NCI-H2107 (cell line): ENCODE data around the gene ZNF736.
"Not testable (repeated sequence)": the region's sequence is repeated elsewhere in the genome, so short reads cannot be mapped to it uniquely, and the experiment has no call there.

ENCODE experiments used
- DNase-seq: peaks from one replicate; lab custom pipeline; 2025; lab: John Stamatoyannopoulos, UW

ZNF736 gene

DNA sequence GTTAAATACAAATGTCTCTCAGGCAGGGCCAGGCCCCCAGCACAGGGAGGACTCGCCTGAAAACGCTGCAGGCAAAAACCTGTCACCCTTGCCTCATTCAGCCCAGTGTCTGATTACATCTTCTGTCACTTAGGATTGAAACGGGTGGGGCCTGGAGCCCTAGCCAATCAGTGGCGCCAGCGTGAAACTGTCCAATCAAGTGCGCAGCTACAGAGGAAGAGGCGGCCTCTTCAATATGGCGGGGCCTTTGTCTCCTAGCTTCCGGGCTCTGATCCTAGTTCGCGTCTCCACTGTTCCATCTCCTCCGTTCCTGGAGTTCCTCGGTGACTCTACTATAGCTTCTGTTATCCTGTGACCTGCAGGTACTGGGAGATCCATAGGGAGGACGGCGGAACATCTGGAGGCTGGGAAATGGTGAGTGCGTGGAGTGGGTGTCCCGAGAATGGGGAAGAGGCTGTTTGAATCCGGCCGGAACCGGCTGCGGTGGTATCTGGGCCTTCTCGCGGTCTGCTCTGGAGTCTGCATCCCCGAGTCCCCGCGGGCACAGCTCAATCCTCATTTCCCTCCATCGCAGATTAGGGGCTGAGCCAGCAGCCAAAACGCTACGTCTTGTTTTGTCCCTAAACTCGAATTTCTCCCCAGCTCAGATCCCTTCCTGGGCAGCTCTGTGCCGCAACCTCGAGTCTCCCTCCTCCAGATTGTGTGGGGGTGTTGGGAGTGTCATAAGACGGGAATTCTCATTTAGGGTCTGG lies at the start of gene ZNF736:
ZNF736 (plus strand) TSS at position 222 of the 752 bp plus-strand sequence; CDS start at position 412, 190 bp downstream.
- DNase-seq: peak; percentile 94

DNA sequence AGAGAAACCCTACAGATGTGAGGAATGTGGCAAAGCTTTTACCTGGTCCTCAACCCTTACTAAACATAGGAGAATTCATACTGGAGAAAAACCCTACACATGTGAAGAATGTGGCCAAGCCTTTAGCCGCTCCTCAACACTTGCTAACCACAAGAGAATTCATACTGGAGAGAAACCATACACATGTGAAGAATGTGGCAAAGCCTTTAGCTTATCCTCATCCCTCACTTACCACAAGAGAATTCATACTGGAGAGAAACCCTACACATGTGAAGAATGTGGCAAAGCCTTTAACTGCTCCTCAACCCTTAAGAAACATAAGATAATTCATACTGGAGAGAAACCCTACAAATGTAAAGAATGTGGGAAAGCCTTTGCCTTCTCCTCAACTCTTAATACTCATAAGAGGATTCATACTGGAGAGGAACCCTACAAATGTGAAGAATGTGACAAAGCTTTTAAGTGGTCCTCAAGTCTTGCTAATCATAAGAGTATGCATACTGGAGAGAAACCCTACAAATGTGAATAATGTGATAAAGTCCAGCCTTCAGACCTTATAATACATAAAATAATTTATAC lies 47.3 kb upstream of the ZNF736 start:
- no peak for DNase-seq

- no peak for DNase-seq
Observed at GRCh38 chr7:64277630-64278029, 36.1 kb upstream of the ZNF736 start.

DNA sequence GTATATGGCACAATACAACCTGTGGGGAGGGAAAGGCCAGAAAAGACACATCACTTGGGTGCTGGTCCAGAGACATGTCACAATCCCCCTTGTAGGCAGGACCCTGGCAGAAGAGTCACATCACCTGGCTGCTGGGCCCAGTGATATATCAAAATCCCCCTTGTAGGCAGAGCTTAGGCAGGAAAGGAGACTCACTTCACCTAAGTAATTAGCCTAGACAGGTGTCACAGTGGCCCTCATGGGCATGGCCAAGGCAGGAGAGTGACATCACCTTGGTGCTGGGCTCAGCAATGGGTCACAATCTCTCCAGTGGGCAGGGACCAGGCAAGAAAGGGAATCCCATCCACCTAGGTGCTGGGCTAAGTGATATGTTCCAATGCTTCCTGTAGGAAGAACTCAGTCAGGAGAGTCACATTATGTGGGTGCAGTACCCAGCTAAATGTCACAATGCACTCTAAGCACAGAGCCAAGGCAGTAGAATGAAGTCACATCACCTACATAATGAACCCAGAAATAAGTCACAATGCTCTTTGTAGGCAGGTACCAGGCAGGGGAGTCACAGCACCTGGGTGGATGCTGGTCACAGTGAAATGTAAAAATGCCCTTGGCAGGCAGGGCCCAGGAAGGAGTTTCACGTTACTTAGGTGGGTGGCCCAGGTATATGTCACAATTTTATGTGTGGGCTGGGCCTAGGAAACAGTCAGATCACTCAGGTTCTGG lies 18.9 kb upstream of the ZNF736 start:
- DNase-seq: no peak

DNA sequence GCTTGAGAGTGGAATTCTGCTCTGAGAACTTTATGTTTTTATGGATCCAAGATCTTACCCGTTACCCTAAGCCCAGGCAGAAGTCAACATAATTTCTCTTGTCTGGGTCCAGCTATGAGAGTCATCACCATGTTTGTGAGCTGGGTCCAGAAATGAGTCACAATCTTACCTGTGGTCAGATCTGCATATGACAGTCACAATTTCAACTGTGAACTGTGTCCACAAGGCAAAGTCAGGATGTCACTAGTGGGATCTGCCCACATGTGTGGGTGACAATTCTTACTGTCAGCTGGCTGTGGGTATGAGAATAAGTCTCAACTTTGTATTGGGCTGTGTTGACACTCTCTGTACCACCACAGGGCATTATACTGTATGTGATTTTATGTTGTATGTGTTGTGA lies 16.3 kb upstream of the ZNF736 start:
- DNase-seq: not testable (repeated sequence)

- no peak for DNase-seq
Observed at GRCh38 chr7:64300641-64301405, 12.9 kb upstream of the ZNF736 start.

GRCh38 chr7:64307254-64308015 lies 6.3 kb upstream of the ZNF736 start:
- peak; percentile 93 for DNase-seq

GRCh38 chr7:64308016-64308270 lies 5.8 kb upstream of the ZNF736 start:
- DNase-seq: no peak

DNA sequence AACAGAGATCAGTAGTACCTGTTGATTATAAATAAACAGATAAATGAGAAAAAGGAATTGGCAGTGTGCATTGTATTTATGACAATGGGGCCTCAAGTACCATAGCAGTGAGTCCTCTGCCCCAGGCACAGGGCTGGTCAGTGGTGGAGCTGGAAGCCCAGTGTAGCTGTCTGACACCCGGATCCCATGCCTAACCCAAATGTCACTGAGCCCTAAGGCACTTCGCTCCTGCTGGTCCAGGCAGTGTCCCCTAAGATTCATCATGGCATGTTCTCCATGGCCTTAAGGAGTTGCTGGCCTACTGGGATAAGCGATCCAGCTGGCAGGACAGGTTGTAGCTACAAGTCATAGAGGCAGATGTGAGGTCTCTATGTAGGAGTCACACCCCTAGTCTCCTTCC lies 3.3 kb upstream of the ZNF736 start:
- DNase-seq: no peak

- DNase-seq: no peak
Observed at GRCh38 chr7:64312826-64313225, 935 bp upstream of the ZNF736 start.

GRCh38 chr7:64314566-64314965 lies 805 bp downstream of the ZNF736 start:
- no peak for DNase-seq

DNA sequence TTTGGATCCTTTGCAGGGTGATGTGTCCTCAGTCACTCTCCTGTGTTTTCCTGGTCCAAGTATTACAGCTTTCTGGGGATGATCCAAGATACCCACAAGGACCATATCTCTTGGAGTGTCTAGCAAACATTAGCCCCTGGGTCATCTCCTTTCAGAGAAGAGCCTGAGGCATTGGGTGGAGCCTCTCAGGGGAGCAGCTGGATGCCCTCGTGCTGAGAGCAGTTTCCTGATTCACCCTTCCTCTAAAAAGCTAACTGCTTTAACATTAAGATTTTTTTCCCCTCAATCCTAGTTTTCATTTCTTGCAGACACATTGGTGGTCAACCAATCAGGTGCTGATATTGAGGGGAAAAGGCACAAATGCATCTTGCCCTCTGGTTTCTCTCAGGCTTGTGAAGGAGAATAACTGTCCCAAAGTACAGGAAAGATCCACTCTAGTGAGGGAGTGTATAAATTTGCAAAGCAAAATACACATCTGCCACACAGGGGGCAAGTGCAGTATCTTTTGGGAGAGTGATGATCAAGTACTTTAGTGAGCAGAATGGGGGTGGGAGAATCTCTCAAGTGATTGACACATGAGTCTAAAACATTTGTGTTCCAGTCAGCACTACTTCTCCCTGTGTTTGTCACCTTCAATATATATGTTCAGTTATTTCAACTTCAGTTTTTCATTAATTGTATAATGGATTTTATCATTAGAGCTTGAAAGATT lies 2.4 kb downstream of the ZNF736 start:
- not testable (repeated sequence) for DNase-seq

- DNase-seq: no peak
Observed at GRCh38 chr7:64320547-64321513, 7.1 kb downstream of the ZNF736 start.

DNA sequence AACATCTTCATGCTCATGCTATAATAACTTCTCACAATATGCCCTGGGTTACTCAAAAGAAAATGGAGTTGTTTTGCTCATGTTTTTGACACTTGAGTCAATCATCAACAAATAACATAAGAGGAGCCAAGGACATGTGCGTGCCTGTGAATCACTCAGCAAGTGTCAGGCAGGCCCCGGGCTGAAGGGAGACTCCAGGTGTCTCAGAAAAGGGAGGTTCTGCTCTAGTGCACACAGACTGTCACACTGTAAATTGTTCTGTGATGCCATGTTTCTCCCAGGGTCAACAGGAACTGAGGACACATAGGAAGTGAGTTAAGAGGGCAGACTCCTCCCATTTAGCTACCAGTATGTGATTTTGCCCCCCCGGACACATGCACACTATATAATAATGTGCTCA lies 10.4 kb downstream of the ZNF736 start:
- not testable (repeated sequence) for DNase-seq

DNA sequence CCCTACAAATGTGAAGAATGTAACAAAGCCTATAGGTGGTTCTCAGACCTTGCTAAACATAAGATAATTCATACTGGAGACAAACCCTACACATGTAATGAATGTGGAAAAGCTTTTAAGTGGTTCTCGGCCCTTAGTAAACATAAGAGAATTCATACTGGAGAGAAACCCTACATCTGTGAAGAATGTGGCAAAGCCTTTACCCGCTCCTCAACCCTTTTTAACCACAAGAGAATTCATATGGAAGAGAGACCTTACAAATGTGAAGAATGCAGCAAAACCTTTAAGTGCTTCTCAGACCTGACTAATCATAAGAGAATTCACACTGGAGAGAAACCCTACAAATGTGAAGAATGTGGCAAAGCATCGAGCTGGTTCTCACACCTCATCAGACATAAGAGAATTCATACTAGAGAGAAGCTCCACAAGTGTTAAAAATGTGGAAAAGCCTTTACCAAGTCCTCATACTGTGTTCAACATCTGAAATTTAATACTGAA lies 35.0 kb downstream of the ZNF736 start:
- not testable (repeated sequence) for DNase-seq

DNA sequence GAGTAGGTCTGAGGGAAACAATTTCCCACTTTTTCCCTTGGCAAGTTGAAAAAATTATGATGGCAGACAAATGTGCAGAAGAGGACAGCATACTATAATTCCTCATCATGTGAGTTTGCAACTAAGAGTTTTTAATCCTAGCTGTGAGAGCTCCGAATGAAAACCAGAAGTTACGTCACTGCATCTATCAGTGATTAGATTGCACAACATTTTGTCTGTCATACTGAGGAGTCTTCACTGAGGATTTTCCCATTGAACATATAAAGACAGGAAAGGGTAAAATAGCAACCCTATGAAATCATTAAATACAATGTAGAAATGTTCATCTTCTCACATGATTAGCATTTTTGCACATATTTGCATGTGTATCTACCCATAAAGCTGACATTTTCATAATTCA lies 45.8 kb downstream of the ZNF736 start:
- no peak for DNase-seq

- no peak for DNase-seq
Observed at GRCh38 chr7:64371116-64371515, 57.4 kb downstream of the ZNF736 start.

GRCh38 chr7:64373017-64373416 lies 59.3 kb downstream of the ZNF736 start:
- DNase-seq: no peak

DNA sequence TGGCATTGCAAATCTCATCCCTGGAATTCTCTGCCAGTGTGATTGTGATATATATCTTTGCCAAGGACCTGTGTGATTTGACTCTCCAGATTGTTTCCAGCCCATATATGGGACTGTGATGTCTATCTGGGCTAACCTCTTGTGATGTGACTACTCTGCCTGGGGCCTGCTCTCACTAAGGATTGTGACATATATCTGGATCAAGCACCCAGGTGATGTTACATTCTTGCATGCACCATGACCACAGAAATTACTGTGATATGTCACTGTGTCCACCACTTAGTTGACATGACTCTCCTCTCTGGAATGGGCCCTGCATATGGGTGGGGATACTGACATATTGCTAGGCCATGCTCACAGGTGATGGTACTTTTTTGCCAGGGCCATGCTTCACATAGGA lies 86.6 kb downstream of the ZNF736 start:
- no peak for DNase-seq
